ENCODE data around the gene ENTPD7.

DNA sequence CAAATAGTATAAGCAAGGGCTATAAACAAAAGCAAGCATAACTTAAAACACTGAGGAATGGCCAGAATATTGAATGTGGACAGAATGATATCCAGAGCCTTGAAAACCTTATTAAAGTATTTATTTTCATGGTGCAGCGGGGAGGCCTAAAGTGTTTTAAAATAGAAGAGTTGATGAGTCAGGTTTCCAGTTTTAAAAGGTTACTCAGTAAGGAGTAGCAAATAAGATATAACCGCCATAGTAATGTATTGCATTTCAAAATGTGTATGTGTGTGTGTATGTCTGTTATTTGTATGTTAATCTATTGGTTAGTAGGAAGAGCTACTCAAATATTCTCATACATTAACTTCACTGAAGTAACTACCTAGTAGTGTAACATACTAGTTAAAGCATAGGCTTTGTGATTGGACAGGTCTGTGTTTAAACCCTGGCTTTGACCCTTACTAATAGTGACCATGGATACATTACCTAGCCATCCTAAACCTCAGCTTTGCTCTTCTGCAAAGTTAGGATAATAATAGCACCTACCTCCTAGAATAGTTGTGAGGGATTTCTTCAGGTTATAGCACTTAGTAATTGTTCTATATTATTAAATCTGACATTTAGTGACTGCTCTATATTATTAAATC lies 89.6 kb downstream of the ENTPD7 start:
- TF ChIP-seq, protein P1, sequence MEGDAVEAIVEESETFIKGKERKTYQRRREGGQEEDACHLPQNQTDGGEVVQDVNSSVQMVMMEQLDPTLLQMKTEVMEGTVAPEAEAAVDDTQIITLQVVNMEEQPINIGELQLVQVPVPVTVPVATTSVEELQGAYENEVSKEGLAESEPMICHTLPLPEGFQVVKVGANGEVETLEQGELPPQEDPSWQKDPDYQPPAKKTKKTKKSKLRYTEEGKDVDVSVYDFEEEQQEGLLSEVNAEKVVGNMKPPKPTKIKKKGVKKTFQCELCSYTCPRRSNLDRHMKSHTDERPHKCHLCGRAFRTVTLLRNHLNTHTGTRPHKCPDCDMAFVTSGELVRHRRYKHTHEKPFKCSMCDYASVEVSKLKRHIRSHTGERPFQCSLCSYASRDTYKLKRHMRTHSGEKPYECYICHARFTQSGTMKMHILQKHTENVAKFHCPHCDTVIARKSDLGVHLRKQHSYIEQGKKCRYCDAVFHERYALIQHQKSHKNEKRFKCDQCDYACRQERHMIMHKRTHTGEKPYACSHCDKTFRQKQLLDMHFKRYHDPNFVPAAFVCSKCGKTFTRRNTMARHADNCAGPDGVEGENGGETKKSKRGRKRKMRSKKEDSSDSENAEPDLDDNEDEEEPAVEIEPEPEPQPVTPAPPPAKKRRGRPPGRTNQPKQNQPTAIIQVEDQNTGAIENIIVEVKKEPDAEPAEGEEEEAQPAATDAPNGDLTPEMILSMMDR (IDR thresholded peaks at IDR 0.05): no peak
- TF ChIP-seq POLR2A (IDR thresholded peaks at IDR 0.05; ENCODE audit: low read depth): no peak
- TF ChIP-seq EP300 (IDR thresholded peaks at IDR 0.05): no peak
- TF ChIP-seq POLR2AphosphoS5 (IDR thresholded peaks at IDR 0.05): no peak

All from esophagus muscularis mucosa (tissue), 4 donors.